K562 (cell line): ENCODE measurements around the gene AP2A2.

Experiments
- FOS ChIP-seq: IDR thresholded peaks from 3 replicates; pipeline ENCODE4 v1.6.1; 2011; ENCODE audit not compliant: insufficient read length; ENCODE audit errors: extremely low read depth
- GTF2B ChIP-seq: IDR thresholded peaks from 2 replicates; pipeline ENCODE4 v1.6.1; 2011; ENCODE audit not compliant: insufficient read length; ENCODE audit errors: extremely low read depth
- HMGXB4 ChIP-seq: sonication (generic); formaldehyde crosslinking; IDR thresholded peaks from 2 replicates; pipeline ENCODE4 v1.8.1; 2023; ENCODE audit warnings: mild to moderate bottlenecking, missing genetic modification reagents
- HNRNPL ChIP-seq: fragments of 200-400 bp; formaldehyde crosslinking; IDR thresholded peaks from 2 replicates; pipeline ENCODE4 v1.6.1; 2017; ENCODE audit warnings: low read depth, mild to moderate bottlenecking, low read length
- KLF13 ChIP-seq: fragments of 450-650 bp; IDR thresholded peaks from 2 replicates; pipeline ENCODE4 v1.6.1; 2016; ENCODE audit warnings: missing genetic modification characterization, low read depth, mild to moderate bottlenecking, missing compliant biosample characterization, moderate library complexity, borderline replicate concordance
- KLF16 ChIP-seq: IDR thresholded peaks from 2 replicates; pipeline ENCODE4 v1.6.1; 2016; ENCODE audit warnings: antibody characterized with exemption
- PKNOX1 ChIP-seq: fragments of 450-650 bp; IDR thresholded peaks from 2 replicates; pipeline ENCODE4 v1.6.1; 2016
- SMAD1 ChIP-seq: fragments of 150-350 bp; IDR thresholded peaks from 2 replicates; pipeline ENCODE4 v1.6.1; 2014; ENCODE audit warnings: low read length, low read depth; ENCODE audit not compliant: partially characterized antibody
- ZNF589 ChIP-seq: fragments of 200-800 bp; sonication (Bioruptor generic); IDR thresholded peaks from 2 replicates; pipeline ENCODE4 v1.6.1; 2016; ENCODE audit warnings: low read depth, missing genetic modification characterization, missing compliant biosample characterization
- TF ChIP-seq, protein P1 (sequence below): sonication (generic); formaldehyde crosslinking; IDR thresholded peaks from 2 replicates; pipeline ENCODE4 v1.9.0; 2022; ENCODE audit warnings: mild to moderate bottlenecking, missing genetic modification reagents
- TF ChIP-seq, protein P2 (sequence below), 3 experiments: IDR thresholded peaks in 2 of 3; conservative IDR thresholded peaks in 1 of 3; 2 replicates each; pipeline ENCODE4 v1.5.1; 2011 to 2012; ENCODE audit warnings: low read length in 3 of 3, mild to moderate bottlenecking in 3 of 3, control low read depth in 2 of 3, improper control_type of control experiment in 1 of 3, inconsistent platforms in 1 of 3, low read depth in 1 of 3, mixed read lengths in 1 of 3, moderate library complexity in 1 of 3; ENCODE audit not compliant: insufficient read depth in 2 of 3
- TF ChIP-seq, protein P3 (sequence below), 2 experiments: IDR thresholded peaks in 1 of 2; conservative IDR thresholded peaks in 1 of 2; 2 replicates each; pipeline ENCODE4 v1.6.1; 2016; ENCODE audit warnings: low read depth in 2 of 2, mild to moderate bottlenecking in 1 of 2, missing compliant biosample characterization in 1 of 2, missing genetic modification characterization in 1 of 2, moderate library complexity in 1 of 2

DNA sequence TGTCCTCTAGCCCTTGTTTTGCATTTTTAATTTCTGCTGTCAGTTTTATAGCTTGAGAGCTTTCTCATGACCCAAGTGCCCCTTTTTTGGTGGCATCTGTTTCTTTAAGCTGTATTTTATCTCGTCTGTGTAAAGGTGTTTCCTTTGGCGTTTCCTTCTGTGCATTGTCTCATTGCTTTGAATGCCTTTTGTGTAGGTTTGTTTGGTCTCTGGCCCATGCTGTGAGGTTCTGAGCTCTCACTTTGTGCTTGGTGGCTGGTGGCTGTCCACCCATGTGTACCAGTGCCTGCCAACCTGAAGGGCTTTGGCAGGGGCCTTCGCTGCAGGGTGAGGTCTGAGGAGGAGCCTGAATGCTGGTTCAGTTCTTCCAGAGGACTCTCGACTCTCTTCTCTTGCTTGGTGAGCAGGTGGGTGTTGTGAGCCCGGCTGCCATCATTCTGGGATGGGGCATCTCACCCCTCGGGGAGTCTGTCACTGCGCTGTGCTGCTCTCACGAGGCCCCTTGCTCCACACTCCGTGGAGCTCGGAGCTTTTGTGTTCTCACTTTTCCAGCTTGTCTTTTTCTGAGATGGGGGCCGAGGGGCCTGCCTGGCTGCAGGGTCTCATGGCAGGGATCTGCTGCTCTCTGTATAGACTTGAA is 14.9 kb downstream of the AP2A2 start:
- TF ChIP-seq PKNOX1 (no peak), ZNF589 (CRISPR knock-in tag) (no peak), KLF13 (no peak), KLF16 (no peak), FOS (no peak), HMGXB4 (CRISPR knock-in tag) (no peak), GTF2B (no peak), HNRNPL (no peak), SMAD1 (no peak)
- TF ChIP-seq, protein P1, sequence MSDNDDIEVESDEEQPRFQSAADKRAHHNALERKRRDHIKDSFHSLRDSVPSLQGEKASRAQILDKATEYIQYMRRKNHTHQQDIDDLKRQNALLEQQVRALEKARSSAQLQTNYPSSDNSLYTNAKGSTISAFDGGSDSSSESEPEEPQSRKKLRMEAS: no peak
- TF ChIP-seq, protein P2, sequence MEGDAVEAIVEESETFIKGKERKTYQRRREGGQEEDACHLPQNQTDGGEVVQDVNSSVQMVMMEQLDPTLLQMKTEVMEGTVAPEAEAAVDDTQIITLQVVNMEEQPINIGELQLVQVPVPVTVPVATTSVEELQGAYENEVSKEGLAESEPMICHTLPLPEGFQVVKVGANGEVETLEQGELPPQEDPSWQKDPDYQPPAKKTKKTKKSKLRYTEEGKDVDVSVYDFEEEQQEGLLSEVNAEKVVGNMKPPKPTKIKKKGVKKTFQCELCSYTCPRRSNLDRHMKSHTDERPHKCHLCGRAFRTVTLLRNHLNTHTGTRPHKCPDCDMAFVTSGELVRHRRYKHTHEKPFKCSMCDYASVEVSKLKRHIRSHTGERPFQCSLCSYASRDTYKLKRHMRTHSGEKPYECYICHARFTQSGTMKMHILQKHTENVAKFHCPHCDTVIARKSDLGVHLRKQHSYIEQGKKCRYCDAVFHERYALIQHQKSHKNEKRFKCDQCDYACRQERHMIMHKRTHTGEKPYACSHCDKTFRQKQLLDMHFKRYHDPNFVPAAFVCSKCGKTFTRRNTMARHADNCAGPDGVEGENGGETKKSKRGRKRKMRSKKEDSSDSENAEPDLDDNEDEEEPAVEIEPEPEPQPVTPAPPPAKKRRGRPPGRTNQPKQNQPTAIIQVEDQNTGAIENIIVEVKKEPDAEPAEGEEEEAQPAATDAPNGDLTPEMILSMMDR (IDR thresholded peaks at IDR 0.05 in 2 of 3, conservative IDR thresholded peaks at IDR 0.05 in 1 of 3; ENCODE audit: insufficient read depth in 2 of 3, low read depth in 1 of 3, low read length in 3 of 3): no peak
- TF ChIP-seq, protein P3, sequence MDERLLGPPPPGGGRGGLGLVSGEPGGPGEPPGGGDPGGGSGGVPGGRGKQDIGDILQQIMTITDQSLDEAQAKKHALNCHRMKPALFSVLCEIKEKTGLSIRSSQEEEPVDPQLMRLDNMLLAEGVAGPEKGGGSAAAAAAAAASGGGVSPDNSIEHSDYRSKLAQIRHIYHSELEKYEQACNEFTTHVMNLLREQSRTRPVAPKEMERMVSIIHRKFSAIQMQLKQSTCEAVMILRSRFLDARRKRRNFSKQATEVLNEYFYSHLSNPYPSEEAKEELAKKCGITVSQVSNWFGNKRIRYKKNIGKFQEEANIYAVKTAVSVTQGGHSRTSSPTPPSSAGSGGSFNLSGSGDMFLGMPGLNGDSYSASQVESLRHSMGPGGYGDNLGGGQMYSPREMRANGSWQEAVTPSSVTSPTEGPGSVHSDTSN (CRISPR knock-in tag; IDR thresholded peaks at IDR 0.05; ENCODE audit: low read depth): no peak
- TF ChIP-seq, protein P3 (tag; conservative IDR thresholded peaks at IDR 0.05; ENCODE audit: low read depth): no peak
